Suprapubic skin (tissue), 4 donors: ENCODE results near the gene STX12.

Source experiments
- POLR2A ChIP-seq, 2 donors: fragments of 450-650 bp; IDR thresholded peaks; one replicate each; pipeline ENCODE4 v1.6.1; 2017; ENCODE audit warnings: antibody characterized with exemption in 2 of 2, mild to moderate bottlenecking in 2 of 2, moderate library complexity in 2 of 2
- POLR2AphosphoS5 ChIP-seq, 3 donors: sonication (generic); formaldehyde crosslinking; IDR thresholded peaks; one replicate each; pipeline ENCODE4 v1.6.1; 2017; ENCODE audit warnings: antibody characterized with exemption in 3 of 3
- TF ChIP-seq, protein P1 (sequence below), 2 donors: fragments of 200-600 bp in 1 of 2; fragments of 450-650 bp in 1 of 2; sonication (generic) in 1 of 2; IDR thresholded peaks; one replicate each; pipeline ENCODE4 v1.5.1; 2016 to 2019; ENCODE audit warnings: antibody characterized with exemption in 2 of 2, mild to moderate bottlenecking in 1 of 2, moderate library complexity in 1 of 2

DNA sequence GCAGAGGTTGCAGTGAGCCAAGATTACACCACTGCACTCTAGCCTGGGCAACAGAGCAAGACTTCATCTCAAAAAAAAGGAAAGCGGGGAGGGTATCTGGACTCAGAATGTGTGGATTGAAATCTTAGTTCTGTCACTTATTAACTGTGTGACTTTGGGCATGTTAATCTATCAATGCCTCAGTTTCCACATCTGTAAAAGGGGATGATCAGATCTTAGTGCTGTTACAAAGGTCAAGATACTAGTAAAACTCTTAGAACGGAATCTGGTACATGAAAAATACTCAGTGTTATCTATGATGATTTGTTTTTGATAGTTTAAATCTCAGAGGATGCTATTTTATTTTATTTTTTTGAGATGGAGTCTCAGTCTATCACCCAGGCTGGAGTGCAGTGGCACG, 36.8 kb upstream of the STX12 start:
- TF ChIP-seq POLR2A (IDR thresholded peaks at IDR 0.05) (no peak), POLR2AphosphoS5 (IDR thresholded peaks at IDR 0.05) (no peak)
- TF ChIP-seq, protein P1, sequence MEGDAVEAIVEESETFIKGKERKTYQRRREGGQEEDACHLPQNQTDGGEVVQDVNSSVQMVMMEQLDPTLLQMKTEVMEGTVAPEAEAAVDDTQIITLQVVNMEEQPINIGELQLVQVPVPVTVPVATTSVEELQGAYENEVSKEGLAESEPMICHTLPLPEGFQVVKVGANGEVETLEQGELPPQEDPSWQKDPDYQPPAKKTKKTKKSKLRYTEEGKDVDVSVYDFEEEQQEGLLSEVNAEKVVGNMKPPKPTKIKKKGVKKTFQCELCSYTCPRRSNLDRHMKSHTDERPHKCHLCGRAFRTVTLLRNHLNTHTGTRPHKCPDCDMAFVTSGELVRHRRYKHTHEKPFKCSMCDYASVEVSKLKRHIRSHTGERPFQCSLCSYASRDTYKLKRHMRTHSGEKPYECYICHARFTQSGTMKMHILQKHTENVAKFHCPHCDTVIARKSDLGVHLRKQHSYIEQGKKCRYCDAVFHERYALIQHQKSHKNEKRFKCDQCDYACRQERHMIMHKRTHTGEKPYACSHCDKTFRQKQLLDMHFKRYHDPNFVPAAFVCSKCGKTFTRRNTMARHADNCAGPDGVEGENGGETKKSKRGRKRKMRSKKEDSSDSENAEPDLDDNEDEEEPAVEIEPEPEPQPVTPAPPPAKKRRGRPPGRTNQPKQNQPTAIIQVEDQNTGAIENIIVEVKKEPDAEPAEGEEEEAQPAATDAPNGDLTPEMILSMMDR (IDR thresholded peaks at IDR 0.05) = no peak
